HG02938 (cell line): ENCODE data around the gene CAMK1.

Experiments
- ATAC-seq: cut with Tn5 transposase; IDR thresholded peaks from one replicate; pipeline ENCODE4 v1.9.1; 2021; ENCODE audit warnings: mild to moderate bottlenecking, moderate library complexity; ENCODE audit not compliant: unreplicated experiment

CAMK1 gene

GRCh38 chr3:9713142-9713541 is 56.6 kb downstream of the CAMK1 start:
- ATAC-seq = no peak

- ATAC-seq = no peak
Measured at GRCh38 chr3:9712415-9712814, 57.3 kb downstream of the CAMK1 start.

- ATAC-seq = no peak
Measured at GRCh38 chr3:9710174-9710739, 59.5 kb downstream of the CAMK1 start.
